Measurements from ENCODE around the gene ETHE1. TPM values are rescaled to one million over a fixed set of nuclear protein-coding genes. Genes with fewer than 3 reads are reported as not detected.

The ETHE1 gene
- total and polyA plus RNA-seq, 12 donors = 15.9 to 78.7 (median 33.2) TPM

GRCh38 chr19:43462785-43463380 lies 64.1 kb downstream of the ETHE1 start:
- intact Hi-C loops (cut with DNase I) = no loop called here
- Histone ChIP-seq H3K4me1 (replicated peaks in 1 of 2) (peaks cover 6 to 11% of the 10 kb centered on the region in 2 donors), H3K36me3 (replicated peaks in 1 of 2) (no peaks in the 10 kb centered on the region), H3K4me3 (peak overlapping the region in 2 of 4 donors; percentile 15 to 69), H3K27me3 (no peaks in the 10 kb centered on the region), H3K9me3 (replicated peaks in 1 of 3) (no peaks in the 10 kb centered on the region), H3K27ac (peak overlapping the region in 3 of 5 donors; percentile 73 to 90 (median 90))
- DNase-seq = no peak
- WGBS, 4 donors = 11 to 58% (median 34%) methylated on average over 4 to 33 of the region's 33 CpGs
- TF ChIP-seq POLR2A (IDR thresholded peaks at IDR 0.05) (no peak), CTCF (IDR thresholded peaks at IDR 0.05) (no peak)

- no peaks in the 10 kb centered on the region for H3K27me3 ChIP-seq
- intact Hi-C loops (cut with DNase I) = no loop called here
- H3K27ac ChIP-seq = no peak overlapping the region
- WGBS, 4 donors = 92 to 97% (median 94%) methylated on average over 7 of the region's 7 CpGs
- H3K36me3 ChIP-seq (replicated peaks in 1 of 2) = no peaks in the 10 kb centered on the region
- TF ChIP-seq POLR2A (IDR thresholded peaks at IDR 0.05) (no peak), CTCF (IDR thresholded peaks at IDR 0.05) (no peak)
- DNase-seq = no peak
- H3K4me1 ChIP-seq (replicated peaks in 1 of 2) = peaks cover 6 to 11% of the 10 kb centered on the region in 2 donors
- no peaks in the 10 kb centered on the region for H3K9me3 ChIP-seq (replicated peaks in 1 of 3)
- H3K4me3 ChIP-seq = no peak overlapping the region
Observed at GRCh38 chr19:43462383-43462782, 64.6 kb downstream of the ETHE1 start.

GRCh38 chr19:43461303-43461702 lies 65.7 kb downstream of the ETHE1 start:
- peaks cover 6 to 11% of the 10 kb centered on the region in 2 donors for H3K4me1 ChIP-seq (replicated peaks in 1 of 2)
- H3K36me3 ChIP-seq (replicated peaks in 1 of 2) = no peaks in the 10 kb centered on the region
- no peak for TF ChIP-seq CTCF (IDR thresholded peaks at IDR 0.05)
- no peak overlapping the region for H3K4me3 ChIP-seq
- intact Hi-C loops (cut with DNase I) = no loop called here
- no peak overlapping the region for H3K27ac ChIP-seq
- no peaks in the 10 kb centered on the region for H3K9me3 ChIP-seq (replicated peaks in 1 of 3)
- no peak for DNase-seq
- 73 to 95% (median 87%) methylated on average over 2 to 12 of the region's 12 CpGs for WGBS, 4 donors
- H3K27me3 ChIP-seq = no peaks in the 10 kb centered on the region

- intact Hi-C loops (cut with DNase I) = no loop called here
- Histone ChIP-seq H3K4me1 (replicated peaks in 1 of 2) (peaks cover 6 to 11% of the 10 kb centered on the region in 2 donors), H3K9me3 (replicated peaks in 1 of 3) (no peaks in the 10 kb centered on the region), H3K36me3 (replicated peaks in 1 of 2) (no peaks in the 10 kb centered on the region), H3K27ac (no peak overlapping the region), H3K27me3 (no peaks in the 10 kb centered on the region), H3K4me3 (no peak overlapping the region)
- no peak for DNase-seq
- no peak for TF ChIP-seq CTCF (IDR thresholded peaks at IDR 0.05)
- no peak for TF ChIP-seq POLR2A (IDR thresholded peaks at IDR 0.05)
- 75 to 88% (median 82%) methylated on average over 16 of the region's 16 CpGs for WGBS, 4 donors
Observed at GRCh38 chr19:43460362-43461016, 66.5 kb downstream of the ETHE1 start.
